HG03095 (cell line): Measurements from ENCODE around the gene SOX5.
"Not testable (repeated sequence)": the region's sequence is repeated elsewhere in the genome, so short reads cannot be mapped to it uniquely, and the experiment has no call there.

ENCODE experiments used
- ATAC-seq: cut with Tn5 transposase; IDR thresholded peaks from one replicate; pipeline ENCODE4 v1.9.1; 2021; ENCODE audit warnings: moderate library complexity; ENCODE audit not compliant: unreplicated experiment

SOX5 gene

DNA sequence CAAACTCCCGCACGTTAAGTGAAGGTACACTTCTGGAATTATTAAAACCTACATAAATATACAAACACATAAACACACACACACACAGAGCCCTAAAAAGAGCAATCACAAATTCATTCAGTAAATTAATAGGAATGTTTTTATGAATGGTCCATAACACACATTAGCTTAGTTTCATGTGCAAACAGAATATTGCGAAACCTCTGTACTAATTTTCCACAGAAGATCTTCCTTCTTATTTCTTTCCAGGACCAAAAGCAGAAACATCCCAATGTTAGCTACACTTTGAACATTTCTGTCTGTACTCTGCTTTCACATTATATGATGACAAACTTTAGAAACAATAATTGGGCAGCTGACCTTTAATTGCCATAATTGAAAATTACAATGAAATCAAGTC is 101.6 kb downstream of the SOX5 start:
- ATAC-seq = no peak

- no peak for ATAC-seq
These were observed 105.5 kb downstream of the SOX5 start for GRCh38 chr12:23843958-23844357.

DNA sequence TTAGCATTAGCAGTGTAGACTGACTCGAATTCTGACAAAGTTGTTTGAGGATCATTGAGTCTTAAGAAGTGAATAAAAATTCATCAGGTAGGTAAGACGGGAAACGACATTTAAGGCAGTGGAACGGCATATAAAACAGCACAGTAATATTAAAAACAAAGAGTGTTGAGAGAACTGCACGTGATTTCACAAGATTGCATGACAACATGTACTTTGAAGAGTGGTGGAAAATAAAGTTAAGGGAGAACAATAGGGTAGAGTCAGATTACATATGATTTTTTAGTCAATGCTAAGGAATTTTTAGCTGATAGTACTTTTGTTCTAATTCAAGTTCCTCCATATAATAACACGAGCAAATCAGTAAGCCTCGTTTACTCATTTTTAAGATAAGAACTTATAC is 115.4 kb downstream of the SOX5 start:
- ATAC-seq = no peak

- ATAC-seq = no peak
These were observed 117.7 kb downstream of the SOX5 start for GRCh38 chr12:23831739-23832138.

GRCh38 chr12:23830210-23830609 is 119.3 kb downstream of the SOX5 start:
- ATAC-seq = no peak

GRCh38 chr12:23827353-23827752 is 122.1 kb downstream of the SOX5 start:
- no peak for ATAC-seq

DNA sequence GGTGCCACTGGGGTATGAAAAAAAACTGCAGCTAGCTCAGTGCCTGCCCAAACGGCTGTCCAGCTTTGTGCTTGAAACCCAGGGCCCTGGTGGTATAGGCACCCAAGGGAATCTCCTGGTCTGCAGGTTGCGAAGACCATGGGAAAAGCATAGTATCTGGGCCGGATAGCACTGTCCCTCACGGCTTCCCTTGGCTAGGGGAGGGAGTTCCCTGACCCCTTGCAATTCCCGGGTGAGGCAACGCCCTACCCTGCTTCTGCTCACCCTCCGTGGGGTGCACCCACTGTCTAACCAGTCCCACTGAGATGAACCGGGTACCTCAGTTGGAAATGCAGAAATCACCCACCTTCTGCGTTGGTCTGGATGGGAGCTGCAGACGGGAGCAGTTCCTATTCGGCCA is 124.3 kb downstream of the SOX5 start:
- not testable (repeated sequence) for ATAC-seq

DNA sequence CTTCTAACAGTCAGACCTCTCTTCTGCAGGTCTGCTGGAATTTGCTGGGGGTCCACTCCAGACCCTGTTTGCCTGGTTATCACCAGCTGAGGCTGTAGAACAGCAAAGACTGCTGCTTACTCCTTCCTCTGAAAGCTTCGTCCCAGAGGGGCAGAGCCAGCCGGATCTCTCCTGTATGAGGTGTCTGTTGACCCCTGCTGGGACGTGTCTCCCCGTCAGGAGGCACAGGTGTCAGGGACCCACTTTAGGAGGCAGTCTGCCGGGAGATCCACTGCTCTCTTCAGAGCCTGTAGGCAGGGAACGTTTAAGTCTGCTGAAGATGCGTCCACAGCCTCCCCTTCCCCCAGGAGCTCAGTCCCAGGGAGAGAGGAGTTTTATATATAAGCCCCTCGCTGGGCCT is 125.1 kb downstream of the SOX5 start:
- no peak for ATAC-seq

- ATAC-seq = not testable (repeated sequence)
These were observed 126.6 kb downstream of the SOX5 start for GRCh38 chr12:23822883-23823282.

GRCh38 chr12:23817345-23817744 is 132.1 kb downstream of the SOX5 start:
- ATAC-seq = no peak

DNA sequence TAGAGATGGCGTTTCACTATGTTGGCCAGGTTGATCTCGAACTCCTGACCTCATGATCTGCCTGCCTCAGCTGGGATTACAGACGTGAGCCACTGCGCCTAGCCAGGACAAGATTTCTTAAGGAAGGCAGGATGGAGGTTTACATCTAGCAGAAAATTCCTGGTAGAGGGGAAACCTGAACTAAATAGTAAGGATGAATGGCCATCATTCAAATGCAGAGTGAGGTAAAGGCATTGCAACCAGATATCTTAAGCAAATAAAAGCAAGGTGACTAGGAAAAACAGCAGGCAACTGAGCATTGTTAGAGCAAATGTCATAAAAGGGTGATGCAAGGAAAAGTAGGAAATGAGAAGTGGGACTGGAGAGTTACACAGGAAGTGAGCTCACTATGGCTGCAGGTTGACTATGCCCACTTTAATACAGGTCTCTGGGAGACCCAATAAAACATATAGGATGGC is 133.0 kb downstream of the SOX5 start:
- ATAC-seq = no peak

DNA sequence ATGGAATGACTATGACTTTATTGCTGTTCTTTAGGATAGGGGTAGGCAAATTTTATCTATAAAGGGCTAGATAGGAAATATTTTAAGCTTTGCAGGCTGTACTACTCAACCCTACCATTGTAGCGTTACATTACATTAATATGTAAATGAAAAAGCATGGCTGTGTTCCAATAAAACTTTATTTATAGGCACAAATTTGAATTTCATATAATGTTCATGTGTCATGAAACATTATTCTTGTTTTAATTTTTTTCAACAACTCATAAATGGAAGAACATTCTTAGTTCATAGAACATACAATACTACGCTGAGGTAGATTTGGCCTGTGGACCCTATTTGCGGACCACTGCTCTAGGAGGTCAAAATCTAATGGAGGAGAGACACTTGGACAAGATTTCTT is 133.7 kb downstream of the SOX5 start:
- no peak for ATAC-seq

DNA sequence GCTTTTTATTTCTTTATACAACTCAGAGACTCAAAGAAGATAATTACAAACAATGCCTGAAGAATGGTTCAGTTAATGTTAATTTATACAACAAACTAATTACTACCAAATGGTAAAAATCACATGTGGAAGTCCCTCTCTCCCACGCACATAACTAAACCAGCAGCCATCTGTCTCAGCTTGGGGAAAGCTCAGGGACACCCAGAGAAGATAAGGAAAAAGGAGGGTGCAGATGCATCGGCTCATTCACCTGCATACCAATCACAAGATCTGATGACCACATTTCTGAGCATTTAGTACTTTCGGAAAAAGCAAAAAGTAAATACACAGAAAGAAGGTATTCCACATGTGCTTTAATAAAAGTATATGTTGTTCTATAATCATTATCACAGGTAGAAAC is 136.3 kb downstream of the SOX5 start:
- ATAC-seq = no peak

- no peak for ATAC-seq
These were observed 139.1 kb downstream of the SOX5 start for GRCh38 chr12:23810329-23810902.

GRCh38 chr12:23803540-23803939 is 145.9 kb downstream of the SOX5 start:
- no peak for ATAC-seq

GRCh38 chr12:23795494-23795893 is 154.0 kb downstream of the SOX5 start:
- no peak for ATAC-seq

DNA sequence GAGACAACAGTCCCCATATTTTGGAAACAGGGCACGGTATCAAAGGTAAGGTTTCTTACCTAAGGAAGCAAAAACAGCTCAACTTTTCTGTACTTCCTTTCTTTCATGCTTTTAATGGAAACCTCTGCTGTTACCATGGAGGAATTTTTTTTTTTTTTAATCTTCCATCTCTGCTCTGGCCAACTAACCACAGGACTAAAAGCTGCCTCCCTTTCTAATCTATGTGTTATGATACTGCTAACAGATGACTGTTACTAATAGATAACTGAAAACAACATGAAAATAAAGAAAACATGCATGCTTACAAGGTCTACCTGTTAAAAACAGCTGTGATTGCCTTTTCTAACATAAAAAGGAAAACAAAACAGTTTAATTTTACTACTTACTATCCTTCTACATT is 168.4 kb downstream of the SOX5 start:
- no peak for ATAC-seq

GRCh38 chr12:23775208-23775607 is 174.3 kb downstream of the SOX5 start:
- no peak for ATAC-seq

DNA sequence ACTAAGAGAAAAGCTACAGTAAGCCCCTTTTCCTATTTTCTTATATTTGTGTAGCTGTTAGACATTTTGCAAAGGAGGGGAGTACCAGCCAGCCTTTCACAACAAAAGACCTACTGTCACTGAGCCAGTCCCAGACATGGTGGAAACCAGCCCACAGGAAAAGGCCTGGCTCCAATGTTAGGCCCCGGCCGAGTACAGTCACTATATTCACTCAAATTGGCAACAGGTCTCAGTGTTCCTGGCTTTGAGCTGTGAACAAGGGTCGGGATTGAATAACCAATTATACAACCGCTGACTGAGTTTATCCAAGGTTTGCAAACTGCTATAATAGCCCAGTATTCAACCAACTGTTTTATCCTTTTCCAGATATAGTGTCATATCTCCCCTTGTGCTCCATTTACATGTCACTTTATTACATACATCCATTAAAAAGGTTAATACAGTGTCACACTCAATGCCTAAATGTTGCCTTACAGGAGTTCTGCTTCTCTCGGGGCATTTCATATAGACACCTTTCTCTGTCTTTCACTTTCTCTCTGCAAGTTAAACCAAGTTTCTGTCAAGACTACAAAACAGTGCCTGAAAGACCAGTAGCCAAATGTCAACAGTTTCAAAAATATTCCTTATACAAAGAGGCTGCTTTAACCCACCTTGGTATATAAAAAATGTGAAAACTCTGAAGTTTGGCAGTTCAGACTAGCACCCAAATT is 178.1 kb downstream of the SOX5 start:
- ATAC-seq = no peak

DNA sequence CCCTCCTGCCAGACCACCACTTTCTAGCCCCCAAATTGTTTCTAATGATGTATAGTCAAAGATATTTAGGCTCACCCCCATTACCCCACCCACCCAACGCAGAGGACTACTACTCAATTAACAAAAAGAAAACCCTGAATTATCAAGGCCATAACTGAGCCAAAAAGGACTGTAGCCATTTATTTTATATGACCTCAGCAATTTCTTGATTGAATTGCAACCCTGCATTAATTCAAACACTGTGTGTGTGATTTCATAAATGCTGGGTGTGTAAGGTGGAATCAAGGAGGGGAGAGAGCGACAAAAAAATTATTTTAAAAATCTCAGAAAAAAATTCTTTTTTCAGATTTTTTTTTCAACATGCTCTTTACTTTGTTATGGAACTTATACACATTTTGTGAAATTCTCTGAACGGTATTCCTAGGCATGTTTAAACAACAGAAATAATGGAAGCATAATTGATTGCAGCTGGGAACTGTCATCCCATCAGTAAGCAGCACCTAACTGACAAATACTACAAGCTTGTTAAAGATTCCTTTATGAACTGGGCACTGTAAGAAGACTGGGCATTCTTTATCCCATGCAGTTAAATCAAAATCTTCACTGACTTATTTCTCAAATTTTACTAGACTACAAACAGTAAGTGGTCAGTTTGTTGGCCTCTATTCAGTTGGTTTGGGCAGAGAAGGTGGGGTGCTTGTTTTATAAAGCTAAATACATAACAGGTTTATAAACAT is 179.1 kb downstream of the SOX5 start:
- no peak for ATAC-seq

DNA sequence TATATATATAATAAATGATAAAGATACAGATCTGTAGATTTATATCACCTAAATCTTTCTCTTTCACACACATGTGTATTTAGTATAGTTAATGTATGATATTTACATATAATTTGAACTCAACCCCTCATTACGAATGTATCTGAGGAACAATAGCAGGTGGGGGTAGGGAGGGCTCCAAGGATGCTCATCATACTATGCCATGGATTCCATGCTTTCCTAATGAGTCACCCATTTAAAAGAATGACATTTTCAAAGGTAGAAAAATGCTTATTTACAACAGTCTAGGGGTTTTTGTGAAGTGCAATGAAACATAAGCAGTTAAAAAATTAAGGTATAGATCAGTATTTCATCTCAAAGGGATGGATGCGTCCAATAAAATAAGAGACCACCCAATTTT is 181.6 kb downstream of the SOX5 start:
- no peak for ATAC-seq

GRCh38 chr12:23763724-23764123 is 185.7 kb downstream of the SOX5 start:
- no peak for ATAC-seq
